ENCODE results near the gene PVALB. TPM values are rescaled to one million over a fixed set of nuclear protein-coding genes. Genes with fewer than 3 reads are reported as not detected.

The PVALB gene
- total RNA-seq, 1 donor from 2014 or later = not detected

DNA sequence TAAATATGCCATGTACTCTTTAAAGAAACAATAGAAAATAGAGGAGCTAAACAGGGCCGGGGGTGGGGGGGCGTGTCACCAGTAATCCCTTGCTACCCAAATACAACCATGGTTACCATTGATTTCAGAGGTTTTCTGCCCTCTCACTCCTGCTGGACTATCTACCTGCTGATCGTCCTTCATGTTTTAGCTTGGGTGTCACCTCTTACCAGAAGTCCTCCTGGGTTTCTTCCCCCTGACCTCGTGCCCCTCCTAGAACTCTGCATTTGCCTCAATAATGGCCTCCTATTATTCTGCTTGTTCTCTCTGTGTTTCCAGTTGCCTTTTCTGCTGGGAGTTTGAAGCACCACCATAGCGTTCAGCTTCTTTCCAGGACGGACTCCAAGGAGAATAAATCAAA is 9.4 kb upstream of the PVALB start:
- no peak for DNase-seq (ENCODE audit: low spot score)
- Mint-ChIP-seq H3K4me1 (ENCODE audit: low read depth) (peaks cover 8% of the 10 kb centered on the region), H3K4me3 (ENCODE audit: unreplicated experiment) (no peak overlapping the region), H3K36me3 (ENCODE audit: low read depth) (no peaks in the 10 kb centered on the region), H3K27me3 (ENCODE audit: low read depth) (peaks cover 34% of the 10 kb centered on the region), H3K9me3 (ENCODE audit: low read depth) (no peaks in the 10 kb centered on the region), H3K27ac (ENCODE audit: unreplicated experiment) (no peak overlapping the region)
- TF ChIP-seq, protein P1, sequence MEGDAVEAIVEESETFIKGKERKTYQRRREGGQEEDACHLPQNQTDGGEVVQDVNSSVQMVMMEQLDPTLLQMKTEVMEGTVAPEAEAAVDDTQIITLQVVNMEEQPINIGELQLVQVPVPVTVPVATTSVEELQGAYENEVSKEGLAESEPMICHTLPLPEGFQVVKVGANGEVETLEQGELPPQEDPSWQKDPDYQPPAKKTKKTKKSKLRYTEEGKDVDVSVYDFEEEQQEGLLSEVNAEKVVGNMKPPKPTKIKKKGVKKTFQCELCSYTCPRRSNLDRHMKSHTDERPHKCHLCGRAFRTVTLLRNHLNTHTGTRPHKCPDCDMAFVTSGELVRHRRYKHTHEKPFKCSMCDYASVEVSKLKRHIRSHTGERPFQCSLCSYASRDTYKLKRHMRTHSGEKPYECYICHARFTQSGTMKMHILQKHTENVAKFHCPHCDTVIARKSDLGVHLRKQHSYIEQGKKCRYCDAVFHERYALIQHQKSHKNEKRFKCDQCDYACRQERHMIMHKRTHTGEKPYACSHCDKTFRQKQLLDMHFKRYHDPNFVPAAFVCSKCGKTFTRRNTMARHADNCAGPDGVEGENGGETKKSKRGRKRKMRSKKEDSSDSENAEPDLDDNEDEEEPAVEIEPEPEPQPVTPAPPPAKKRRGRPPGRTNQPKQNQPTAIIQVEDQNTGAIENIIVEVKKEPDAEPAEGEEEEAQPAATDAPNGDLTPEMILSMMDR (IDR thresholded peaks at IDR 0.05) = no peak

DNA sequence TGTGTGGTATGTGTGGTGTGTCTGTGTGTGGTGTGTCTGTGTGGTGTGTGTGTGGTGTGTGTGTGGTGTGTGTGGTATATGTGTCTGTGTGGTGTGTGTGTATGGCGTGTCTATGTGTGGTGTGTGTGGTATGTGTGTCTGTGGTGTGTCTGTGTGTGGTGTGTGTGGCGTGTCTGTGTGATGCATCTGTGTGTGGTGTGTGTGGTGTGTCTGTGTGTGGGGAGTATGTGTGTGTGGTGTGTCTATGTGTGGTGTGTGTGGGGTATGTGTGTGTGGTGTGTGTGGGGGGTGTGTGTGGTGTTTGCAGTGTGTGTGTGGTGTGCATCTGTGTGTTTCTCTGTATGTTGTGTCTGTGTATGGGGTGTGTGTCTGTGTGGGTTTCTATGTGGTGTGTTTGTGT is 7.8 kb upstream of the PVALB start:
- H3K36me3 Mint-ChIP-seq (ENCODE audit: low read depth) = no peaks in the 10 kb centered on the region
- H3K4me1 Mint-ChIP-seq (ENCODE audit: low read depth) = peaks cover 8% of the 10 kb centered on the region
- TF ChIP-seq, protein P1 (IDR thresholded peaks at IDR 0.05) = no peak
- H3K9me3 Mint-ChIP-seq (ENCODE audit: low read depth) = no peaks in the 10 kb centered on the region
- H3K27me3 Mint-ChIP-seq (ENCODE audit: low read depth) = peaks cover 33% of the 10 kb centered on the region
- H3K4me3 Mint-ChIP-seq (ENCODE audit: unreplicated experiment) = no peak overlapping the region
- DNase-seq (ENCODE audit: low spot score) = no peak
- H3K27ac Mint-ChIP-seq (ENCODE audit: unreplicated experiment) = no peak overlapping the region

DNA sequence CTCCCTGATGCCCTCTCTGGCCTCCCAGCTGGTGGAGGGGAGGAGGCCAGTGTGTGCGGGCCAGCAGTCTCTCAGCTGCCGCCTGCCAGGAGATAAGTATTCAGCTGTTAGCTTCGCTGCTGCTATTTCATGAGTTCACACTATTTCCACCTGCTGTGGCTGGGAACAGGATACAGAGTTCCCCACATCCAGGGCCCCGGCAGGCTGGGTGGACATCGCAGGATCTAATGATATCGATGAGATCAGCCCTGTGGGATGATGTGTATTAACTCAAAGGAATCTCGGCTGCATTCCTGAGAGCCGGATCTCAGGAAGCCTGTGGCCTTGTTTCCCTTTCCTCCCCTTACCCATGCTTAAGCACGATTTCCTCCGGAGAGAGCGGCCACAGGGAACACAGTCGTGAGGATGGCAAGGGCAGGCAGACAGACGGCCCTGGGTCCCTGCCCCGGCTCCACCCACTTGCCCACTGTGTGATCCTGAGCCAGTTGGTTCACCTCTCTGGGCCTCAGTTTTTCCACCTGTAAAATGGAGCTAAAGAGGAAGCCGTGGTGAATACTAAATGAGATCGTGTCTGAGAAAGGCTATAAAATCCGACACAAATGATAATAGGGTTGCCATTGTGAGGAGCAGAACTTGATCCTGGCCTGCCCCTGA is 6.5 kb upstream of the PVALB start:
- DNase-seq (ENCODE audit: low spot score) = no peak
- no peak overlapping the region for H3K27ac Mint-ChIP-seq (ENCODE audit: unreplicated experiment)
- no peak overlapping the region for H3K4me3 Mint-ChIP-seq (ENCODE audit: unreplicated experiment)
- H3K27me3 Mint-ChIP-seq (ENCODE audit: low read depth) = peaks cover 32% of the 10 kb centered on the region
- TF ChIP-seq, protein P1 (IDR thresholded peaks at IDR 0.05) = no peak
- H3K9me3 Mint-ChIP-seq (ENCODE audit: low read depth) = no peaks in the 10 kb centered on the region
- peaks cover 8% of the 10 kb centered on the region for H3K4me1 Mint-ChIP-seq (ENCODE audit: low read depth)
- H3K36me3 Mint-ChIP-seq (ENCODE audit: low read depth) = no peaks in the 10 kb centered on the region

DNA sequence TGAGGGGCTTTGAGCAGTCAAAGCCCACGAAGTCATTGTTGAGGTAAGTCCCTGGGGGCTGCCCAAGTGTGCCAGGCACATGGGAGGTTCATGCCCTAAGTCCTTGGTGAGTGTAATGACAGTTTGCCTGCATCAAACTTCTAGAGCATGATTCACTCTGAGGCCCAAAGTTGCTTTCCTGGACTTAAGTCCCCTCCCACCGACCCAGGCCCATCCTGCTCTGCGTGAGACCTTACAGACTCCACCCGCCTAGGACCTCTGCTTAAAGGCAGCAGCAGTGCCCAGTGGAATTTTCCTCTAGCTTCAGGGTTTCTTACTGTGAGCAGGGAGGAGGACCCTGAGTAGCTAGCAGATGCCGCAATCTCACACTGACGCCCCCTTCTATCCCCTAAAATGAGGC is 5.7 kb upstream of the PVALB start:
- Mint-ChIP-seq H3K9me3 (ENCODE audit: low read depth) (no peaks in the 10 kb centered on the region), H3K4me3 (ENCODE audit: unreplicated experiment) (no peak overlapping the region), H3K36me3 (ENCODE audit: low read depth) (no peaks in the 10 kb centered on the region), H3K27me3 (ENCODE audit: low read depth) (peaks cover 36% of the 10 kb centered on the region), H3K27ac (ENCODE audit: unreplicated experiment) (no peak overlapping the region), H3K4me1 (ENCODE audit: low read depth) (peaks cover 10% of the 10 kb centered on the region)
- no peak for DNase-seq (ENCODE audit: low spot score)
- TF ChIP-seq, protein P1 (IDR thresholded peaks at IDR 0.05) = no peak

DNA sequence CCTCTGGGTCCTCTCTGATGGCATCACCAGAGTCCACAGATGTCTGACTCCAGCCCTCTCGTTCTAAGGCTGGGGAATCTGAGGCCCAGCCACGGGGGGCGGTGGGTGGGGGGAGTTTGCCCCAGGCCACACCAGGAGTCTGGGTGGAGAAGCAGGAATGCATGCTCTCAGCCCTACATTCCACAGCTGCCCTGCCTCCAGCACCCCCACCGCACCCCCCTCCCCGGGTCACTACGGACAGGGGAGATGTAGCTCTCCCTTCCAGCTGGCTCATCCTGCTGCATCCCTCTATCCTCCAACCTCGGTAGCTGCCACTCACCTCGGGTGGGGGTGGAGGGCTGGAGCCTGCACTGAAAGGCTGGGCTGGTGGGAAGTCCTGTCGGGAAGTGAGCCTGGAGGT is 2.3 kb upstream of the PVALB start:
- TF ChIP-seq, protein P1 (IDR thresholded peaks at IDR 0.05) = no peak
- Mint-ChIP-seq H3K9me3 (ENCODE audit: low read depth) (no peaks in the 10 kb centered on the region), H3K4me1 (ENCODE audit: low read depth) (peaks cover 14% of the 10 kb centered on the region), H3K27ac (ENCODE audit: unreplicated experiment) (no peak overlapping the region), H3K4me3 (ENCODE audit: unreplicated experiment) (no peak overlapping the region), H3K27me3 (ENCODE audit: low read depth) (peaks cover 56% of the 10 kb centered on the region), H3K36me3 (ENCODE audit: low read depth) (no peaks in the 10 kb centered on the region)
- DNase-seq (ENCODE audit: low spot score) = no peak

All from chondrocyte (in vitro differentiated cells).